NB4 (cell line): Measurements from ENCODE around the gene RASA2.

Experiments used
- CTCF ChIP-seq: IDR thresholded peaks from one replicate; pipeline ENCODE4 v1.5.1; 2012; ENCODE audit warnings: low read depth, low read length
- POLR2A ChIP-seq: IDR thresholded peaks from 2 replicates; pipeline ENCODE4 v1.6.1; 2011; ENCODE audit warnings: mild to moderate bottlenecking; ENCODE audit not compliant: insufficient read length; ENCODE audit errors: extremely low read depth

DNA sequence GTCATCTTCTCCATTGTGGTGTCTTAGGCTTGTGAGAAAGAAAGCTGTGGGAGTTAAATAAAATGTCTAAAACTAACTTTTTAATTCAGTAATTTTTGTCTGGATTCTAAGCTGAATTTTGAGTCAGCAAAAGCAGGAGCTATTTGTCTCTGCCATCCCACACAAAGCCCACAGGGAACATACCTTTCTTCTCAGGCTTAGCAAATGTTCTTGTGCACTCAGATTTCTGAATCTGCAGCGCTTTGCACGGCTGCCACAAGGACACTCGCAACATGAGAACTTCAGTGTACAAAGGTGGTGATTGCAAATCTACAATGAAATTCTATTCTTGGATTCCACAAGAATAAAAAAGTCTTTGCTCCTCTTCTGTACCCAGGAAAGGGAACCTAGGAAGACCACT lies 163.0 kb downstream of the RASA2 start:
- TF ChIP-seq CTCF, result no peak
- no peak for TF ChIP-seq POLR2A
